Esophagus squamous epithelium (tissue), 4 donors: ENCODE data around the gene TC2N.

Experiments
- POLR2A ChIP-seq, 4 donors: fragments of 450-650 bp; IDR thresholded peaks; one replicate each; pipeline ENCODE4 v1.6.1; 2017; ENCODE audit warnings: antibody characterized with exemption in 4 of 4, mild to moderate bottlenecking in 4 of 4, moderate library complexity in 3 of 4
- TF ChIP-seq, protein P1 (sequence below), 6 experiments: fragments of 450-650 bp in 4 of 6; fragments of 200-600 bp in 2 of 6; sonication (generic) in 2 of 6; IDR thresholded peaks; one replicate each; pipeline ENCODE4 v1.5.1; 2016 to 2019; ENCODE audit warnings: antibody characterized with exemption in 6 of 6, mild to moderate bottlenecking in 4 of 6, moderate library complexity in 4 of 6

- TF ChIP-seq, protein P1, sequence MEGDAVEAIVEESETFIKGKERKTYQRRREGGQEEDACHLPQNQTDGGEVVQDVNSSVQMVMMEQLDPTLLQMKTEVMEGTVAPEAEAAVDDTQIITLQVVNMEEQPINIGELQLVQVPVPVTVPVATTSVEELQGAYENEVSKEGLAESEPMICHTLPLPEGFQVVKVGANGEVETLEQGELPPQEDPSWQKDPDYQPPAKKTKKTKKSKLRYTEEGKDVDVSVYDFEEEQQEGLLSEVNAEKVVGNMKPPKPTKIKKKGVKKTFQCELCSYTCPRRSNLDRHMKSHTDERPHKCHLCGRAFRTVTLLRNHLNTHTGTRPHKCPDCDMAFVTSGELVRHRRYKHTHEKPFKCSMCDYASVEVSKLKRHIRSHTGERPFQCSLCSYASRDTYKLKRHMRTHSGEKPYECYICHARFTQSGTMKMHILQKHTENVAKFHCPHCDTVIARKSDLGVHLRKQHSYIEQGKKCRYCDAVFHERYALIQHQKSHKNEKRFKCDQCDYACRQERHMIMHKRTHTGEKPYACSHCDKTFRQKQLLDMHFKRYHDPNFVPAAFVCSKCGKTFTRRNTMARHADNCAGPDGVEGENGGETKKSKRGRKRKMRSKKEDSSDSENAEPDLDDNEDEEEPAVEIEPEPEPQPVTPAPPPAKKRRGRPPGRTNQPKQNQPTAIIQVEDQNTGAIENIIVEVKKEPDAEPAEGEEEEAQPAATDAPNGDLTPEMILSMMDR (IDR thresholded peaks at IDR 0.05): no peak
- no peak for TF ChIP-seq POLR2A (IDR thresholded peaks at IDR 0.05)
Measured at GRCh38 chr14:91786188-91786587, 81.1 kb downstream of the TC2N start.
